Spleen (tissue), 7 donors: ENCODE measurements around the gene YARS1.

Source experiments
- CTCF ChIP-seq, 11 experiments: fragments of 200-600 bp in 7 of 11; fragments of 450-650 bp in 4 of 11; sonication (generic) in 4 of 11; IDR thresholded peaks in 8 of 11; conservative IDR thresholded peaks in 3 of 11; 1 replicate in 7 of 11; 2 replicates in 4 of 11; pipeline versions ENCODE4 v1.4.0 to v1.8.0; 2016 to 2021; ENCODE audit warnings: antibody characterized with exemption in 11 of 11, inconsistent platforms in 4 of 11, mild to moderate bottlenecking in 1 of 11
- POLR2AphosphoS5 ChIP-seq, 3 donors: sonication (generic); formaldehyde crosslinking; IDR thresholded peaks; one replicate each; pipeline ENCODE4 v1.5.1; 2017; ENCODE audit warnings: antibody characterized with exemption in 3 of 3
- donor health status: DM: no; HTN: no; CAD: no; lungs with moderate emphysema.
- donor health status: DM: no; HTN: no; CAD: no.
- donor health status: DM: no; HTN: no; CAD: no.

- no peak for TF ChIP-seq CTCF (IDR thresholded peaks at IDR 0.05 in 8 of 11, conservative IDR thresholded peaks at IDR 0.05 in 3 of 11)
- no peak for TF ChIP-seq POLR2AphosphoS5 (IDR thresholded peaks at IDR 0.05)
Observed at GRCh38 chr1:32801096-32801715, 16.0 kb downstream of the YARS1 start.
